GM15510 (cell line): ENCODE measurements around the gene FAM217A.

Experiments
- POLR2A ChIP-seq: IDR thresholded peaks from 3 replicates; pipeline ENCODE4 v1.6.1; 2011; ENCODE audit warnings: borderline replicate concordance; ENCODE audit not compliant: insufficient read length; ENCODE audit errors: extremely low read depth

Gene FAM217A, protein sequence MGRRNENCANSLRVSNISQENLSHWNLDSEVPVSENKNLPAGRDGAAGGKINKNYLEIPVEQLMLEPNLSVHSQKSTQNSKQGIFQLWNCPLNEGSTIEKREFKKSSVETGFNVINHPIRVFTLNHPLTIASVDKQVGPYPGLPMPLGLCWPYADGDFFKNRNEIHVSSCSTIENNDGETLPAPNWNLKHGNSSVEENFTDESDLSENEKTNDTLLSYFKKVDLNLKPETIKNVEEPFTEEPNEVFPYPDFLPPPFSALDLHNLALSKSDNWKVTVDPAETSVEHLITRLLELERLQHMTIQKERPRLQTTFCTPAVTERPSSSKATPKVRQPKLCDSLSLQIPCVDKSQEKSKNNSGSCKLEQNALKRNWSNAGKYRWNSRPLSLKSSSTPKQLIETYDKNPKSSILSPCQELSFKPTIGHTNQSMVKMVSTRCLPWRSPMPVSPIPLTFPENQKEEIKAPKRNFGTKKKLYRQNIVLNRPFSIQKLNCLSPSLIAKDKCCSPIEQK

DNA sequence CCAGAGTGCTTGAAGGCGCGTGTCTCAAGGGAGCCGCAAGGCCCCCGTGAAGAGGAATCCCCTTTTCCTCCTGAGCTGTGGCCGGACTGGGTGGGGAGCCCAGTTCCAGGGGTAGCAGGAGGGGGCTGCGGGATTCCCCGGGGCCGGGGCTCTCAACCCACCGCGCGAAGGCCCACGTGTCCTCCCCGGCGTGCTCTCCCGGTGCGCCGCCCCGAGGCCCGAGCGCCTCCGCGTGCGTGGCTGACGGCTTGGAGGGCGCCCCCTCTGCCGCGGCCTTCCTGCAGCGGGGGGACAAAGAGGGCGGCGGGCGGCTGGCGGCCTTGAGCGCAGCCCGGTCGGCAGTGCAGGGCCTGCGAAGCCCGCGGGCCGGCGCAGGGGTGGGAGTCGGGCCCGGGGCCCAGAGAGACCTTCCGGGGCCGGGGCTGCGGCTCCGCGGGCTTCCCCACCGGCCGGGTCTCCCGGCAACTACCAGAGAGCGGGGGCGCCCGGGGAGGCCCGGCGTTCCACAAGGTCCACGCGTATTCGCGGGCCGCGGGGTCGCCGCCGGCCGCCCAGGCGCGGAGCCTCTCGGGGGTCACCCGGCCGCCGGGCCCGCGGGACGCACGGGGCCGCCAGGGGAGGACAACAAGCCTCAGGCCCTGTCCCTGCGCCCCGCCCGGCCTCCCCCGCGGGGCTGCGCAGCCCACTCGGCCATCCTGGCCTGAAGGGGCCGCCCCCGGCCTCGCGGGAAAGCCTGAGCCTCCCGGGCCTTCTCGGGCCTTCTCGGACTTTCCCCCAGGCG lies at the start of gene FAM217A:
Gene FAM217A, minus strand, starts transcription at position 447 of the 781 bp plus-strand sequence. CDS start 1,723 bp downstream, outside the sequence.
- TF ChIP-seq POLR2A = no peak

DNA sequence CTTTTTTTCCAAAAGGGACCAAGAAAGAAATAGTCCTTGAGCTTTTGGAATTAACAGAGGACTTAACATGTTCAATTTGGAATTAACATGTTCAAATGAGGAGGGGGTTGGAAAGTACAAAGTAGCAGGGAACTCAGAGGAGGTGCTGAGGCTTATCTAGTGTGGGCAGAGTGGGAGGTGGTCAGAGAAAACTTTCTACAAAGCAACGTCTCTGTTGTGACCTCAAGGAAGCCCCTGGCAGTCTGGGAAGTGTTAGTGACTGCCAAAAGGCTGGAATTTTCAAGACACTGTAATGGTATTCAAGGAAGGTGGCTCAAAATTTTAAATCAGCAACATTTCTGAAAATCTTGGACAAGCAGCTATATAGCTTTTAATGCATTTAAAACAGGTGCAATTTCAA lies 49.1 kb upstream of the FAM217A start:
- TF ChIP-seq POLR2A = no peak

DNA sequence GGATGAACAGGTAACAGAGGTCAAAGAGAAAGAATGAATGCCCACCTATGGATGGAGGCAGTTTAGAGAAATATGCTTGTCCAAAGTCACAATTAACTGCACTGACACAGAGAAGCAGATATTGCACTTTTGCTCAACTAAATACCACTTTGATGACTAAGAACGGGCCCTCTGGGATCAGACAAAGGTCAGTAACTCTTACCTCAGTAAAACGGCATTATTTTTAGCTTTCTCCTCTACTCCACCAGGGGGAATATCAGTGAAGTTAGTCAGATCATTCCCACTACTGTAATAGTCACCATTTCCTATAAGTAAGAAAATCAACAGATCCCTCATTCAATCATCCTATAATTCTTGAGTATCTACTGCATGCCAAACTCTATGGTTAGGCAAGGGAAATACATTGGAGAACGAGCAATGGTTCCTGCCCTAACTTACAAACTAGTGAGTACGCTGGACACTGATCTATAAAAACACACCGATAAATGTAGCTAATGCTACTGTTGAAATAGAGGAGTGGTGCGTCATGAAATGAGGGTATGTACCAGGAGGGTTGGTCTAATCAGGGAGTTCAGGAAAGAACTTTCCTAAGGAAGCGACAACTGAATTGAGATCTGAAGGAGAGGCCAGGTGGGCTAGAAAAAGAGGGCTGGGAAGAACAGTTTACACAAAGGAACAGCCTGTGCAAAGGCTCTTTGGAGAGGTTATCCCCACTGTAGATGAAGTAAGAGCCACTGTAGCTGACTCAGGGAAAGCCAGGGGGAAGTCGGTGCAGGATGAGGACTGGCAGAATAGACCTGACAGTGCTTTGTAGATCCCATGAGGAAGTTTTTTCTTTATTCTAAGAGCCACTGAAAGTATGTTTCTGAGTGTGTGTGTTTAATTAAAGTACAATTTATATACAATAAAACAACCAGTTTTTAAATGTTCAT lies 47.3 kb upstream of the FAM217A start:
- no peak for TF ChIP-seq POLR2A

DNA sequence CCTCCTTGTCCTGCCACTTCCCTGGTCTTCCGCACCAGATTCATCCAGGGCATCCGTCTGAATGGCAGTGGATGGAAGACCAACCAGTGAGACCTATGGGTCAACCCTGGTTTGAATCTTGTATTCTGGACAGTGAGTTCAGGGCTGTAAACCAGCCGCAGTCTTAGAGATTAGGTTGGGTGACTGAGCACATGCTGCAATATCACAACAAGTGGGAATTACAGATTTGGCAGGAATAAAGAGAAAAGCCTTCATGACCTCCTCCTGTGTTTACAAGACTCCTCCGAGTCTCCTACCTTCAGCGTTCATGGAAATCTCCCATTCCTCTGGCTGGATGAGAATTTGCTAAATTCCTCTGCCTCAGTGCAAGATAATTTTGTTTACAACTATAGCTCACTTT lies 46.6 kb upstream of the FAM217A start:
- no peak for TF ChIP-seq POLR2A

DNA sequence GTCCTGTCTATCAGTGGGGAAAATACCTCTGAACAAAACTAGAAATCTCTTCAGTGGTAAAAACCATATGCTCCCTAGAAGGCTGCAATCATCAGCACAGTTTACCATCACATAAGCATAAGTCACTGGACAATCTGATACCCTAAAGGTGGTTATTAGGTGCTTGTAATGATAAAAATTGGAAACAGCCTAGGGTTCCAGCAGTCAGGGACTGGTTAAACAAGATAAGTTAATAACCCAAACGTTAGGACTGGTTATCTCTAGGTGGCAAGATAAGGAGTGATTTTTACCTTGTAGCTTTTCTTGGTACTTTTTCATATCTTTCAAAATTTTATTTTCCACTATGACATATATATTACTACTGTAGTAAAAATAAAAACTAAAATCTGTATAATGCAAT lies 45.4 kb upstream of the FAM217A start:
- TF ChIP-seq POLR2A = no peak

DNA sequence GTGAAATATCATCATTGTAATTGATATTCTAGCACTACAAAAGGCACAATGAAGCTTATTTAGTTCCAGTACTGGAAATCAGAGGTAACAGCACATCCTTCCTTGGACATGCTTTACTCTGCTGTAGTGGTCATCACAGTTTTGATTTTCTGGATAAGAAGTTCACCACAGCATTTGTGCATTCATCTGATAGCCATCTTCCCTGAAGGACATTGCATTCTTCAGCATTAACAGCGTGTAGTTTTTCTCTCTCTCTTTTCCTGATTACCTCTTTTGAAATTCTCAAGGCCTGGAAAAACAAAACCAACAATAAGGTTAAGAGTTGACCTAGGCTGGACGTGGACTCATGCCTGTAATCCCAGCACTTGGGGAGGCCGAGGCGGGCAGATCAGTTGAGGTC lies 36.8 kb upstream of the FAM217A start:
- no peak for TF ChIP-seq POLR2A

DNA sequence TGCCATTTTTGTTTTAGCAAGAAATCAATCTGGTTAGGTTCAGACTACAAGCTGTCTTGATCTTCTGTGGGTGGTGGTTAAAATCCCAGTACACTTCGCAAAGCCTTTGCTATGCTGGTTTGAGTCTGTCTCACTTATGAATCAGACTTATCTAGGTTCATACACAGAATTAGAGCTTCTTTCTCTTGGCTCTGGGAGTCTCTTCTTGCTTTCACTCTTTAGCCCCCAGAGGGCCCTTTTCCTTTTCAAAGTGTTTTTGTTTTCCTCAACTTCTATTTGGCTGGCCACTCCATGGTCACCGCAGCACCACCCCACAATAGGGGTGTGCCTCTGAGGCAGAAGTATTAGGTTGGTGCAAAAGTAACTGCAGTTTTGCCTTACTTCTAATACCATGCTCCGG lies 35.2 kb upstream of the FAM217A start:
- TF ChIP-seq POLR2A = no peak

DNA sequence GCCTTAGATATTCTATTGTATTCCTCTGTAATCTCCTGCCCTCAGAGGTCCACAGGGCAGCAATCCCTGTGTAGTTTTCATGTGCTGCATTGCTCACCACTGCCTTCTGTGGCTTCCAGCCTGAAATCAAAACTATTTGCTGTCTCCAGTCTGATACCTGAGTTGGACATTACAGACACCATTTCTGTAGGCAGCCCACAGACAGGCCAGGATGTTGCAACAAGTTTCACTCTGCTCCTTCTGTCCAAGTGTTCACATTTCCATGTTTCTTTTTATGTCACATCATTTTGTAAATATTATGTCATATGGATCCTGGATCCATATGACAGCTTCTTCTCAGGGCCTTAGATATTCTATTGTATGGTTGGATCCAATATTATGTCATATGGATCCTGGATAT lies 34.7 kb upstream of the FAM217A start:
- no peak for TF ChIP-seq POLR2A

DNA sequence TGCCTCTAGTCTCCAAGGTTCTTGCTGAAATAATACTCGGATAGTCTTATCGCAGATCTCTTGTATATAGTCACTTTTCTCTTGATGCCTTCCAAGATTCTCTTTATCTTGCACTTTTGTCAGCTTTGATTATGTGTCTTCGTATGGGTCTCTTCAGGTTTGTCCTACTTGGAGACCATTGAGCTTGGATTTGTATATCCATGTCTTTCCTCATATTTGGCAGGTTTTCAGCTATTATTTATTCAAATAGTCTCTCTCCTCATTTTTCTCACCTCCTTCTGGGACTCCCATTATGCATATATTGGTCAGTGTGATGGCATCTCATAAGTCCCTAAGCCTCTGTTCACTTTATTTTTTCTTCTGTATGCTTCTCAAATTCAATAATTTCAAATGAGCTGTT lies 33.4 kb upstream of the FAM217A start:
- no peak for TF ChIP-seq POLR2A

DNA sequence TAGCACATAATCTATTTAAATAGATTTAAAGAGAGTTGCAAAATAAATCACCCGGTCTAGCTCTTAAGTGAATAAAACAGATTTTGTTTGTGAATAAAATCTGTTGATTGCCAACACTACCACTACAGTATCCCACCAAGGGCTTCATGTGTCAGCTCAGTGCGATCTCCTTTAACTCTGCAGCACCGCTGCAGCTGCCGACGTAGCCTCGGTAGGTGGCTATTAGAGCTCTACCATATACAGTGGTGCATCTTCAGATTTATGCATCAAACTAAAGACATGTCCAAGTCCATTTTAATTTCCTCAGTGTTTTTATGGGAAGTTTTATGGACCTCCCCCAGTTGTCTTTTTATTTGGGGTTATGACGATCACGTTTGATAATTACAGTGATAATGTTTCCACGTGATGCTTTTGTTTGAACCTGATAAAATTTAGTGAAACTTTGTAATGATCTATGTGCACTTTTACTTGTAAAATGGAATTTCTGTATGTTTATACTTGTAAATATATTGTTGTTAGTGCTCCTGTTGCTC lies 29.7 kb upstream of the FAM217A start:
- TF ChIP-seq POLR2A = no peak

DNA sequence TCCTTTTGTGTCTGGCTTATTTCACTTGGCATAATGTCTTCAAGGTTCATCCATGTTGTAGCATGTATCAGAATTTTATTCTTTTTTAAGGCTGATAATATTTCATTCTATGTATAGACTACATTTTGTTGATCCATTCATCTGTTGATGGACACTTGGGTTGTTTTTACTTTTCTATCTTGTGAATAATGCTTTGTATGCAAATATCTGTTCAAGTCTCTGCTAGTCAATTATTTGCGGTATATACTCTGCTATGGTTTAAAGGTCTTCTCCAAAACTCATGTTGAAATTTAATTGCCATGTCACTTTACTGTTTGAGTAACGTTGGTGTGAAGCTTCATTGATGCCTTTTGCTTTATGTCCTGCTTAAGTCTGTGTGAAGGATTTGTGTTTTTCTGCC lies 28.9 kb upstream of the FAM217A start:
- TF ChIP-seq POLR2A = no peak

DNA sequence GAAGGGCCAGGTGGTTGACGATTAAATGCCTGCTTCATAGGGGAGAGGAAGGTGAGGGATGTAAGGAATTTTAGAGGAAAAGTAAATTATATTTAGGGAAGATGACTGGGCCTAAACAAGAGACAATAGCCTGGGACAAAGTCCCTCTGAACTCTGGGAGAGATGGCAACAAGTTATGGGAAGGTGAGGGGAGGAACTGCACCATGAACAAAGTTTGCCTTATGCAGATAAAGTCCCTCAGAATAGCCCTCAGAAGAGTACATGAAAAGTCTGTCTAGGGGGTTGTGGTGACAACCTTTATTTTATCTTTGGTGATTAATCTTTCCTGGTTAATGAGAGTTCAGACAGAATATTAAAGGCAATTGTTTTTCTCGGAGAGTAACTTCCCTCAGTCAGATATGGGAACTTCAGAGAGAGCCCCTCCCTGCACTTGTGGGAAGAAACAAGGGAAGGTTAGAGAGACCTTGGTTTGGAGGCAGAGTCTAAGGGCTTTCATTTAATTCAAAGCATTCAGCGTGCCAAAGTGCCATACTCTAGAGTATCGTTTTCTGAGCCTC lies 27.1 kb upstream of the FAM217A start:
- no peak for TF ChIP-seq POLR2A

DNA sequence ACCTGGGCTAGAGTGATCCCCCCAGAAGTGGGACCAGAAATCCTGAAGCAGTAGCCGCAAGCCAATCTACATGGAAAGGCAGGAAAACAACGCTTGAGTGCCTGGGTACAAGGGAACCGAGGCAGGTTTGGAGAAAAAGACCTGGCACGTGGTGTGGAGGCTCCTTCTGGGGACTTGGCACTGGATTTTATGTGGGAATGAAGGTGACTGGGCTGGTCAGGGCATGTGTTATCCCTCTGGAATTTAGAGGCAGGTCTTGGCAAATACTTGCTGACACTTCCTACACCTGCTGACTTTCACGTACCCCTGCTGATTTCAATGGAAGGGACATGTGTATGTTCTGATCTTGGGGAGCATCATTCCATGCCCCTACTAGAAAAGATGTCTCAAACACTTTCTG lies 25.0 kb upstream of the FAM217A start:
- no peak for TF ChIP-seq POLR2A

DNA sequence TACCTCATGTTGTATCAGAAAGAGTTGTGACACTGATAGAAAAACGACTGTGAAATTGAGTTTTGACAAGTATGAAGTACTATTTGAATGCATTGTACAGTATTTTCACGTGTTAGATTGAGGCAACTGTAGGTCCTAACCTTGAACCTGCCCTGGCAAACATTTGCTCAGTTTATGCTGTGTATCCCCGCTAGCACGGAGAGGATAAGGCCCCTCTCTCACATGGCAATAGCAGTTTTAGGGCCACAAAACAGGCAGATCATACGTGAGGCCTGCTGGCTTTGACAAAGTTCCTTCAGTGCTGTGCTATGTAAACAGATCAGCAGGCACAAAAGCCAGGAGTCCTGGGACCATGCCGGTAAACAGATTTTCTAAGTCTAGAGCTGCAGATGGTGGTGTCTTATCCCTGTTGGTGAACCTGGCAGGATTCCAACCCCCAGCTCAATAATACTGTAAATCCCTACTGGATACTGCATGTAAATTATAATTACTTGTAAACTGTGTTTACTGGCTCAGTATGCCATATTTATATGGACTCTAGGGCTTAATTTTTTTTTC lies 23.8 kb upstream of the FAM217A start:
- TF ChIP-seq POLR2A = no peak
